Peyer's patch (tissue), 4 donors: ENCODE measurements around the gene SLC6A2. TPM values are rescaled to one million over a fixed set of nuclear protein-coding genes. Genes with fewer than 3 reads are reported as not detected.

Experiments
- DNase-seq, 3 donors: peaks; one replicate each; pipeline ENCODE4 v3.0.0-alpha.2; 2017 to 2019
- H3K27ac ChIP-seq, 4 donors: fragments of 200-600 bp; sonication (generic); one replicate each; pipeline ENCODE4 v1.5.1; 2016 to 2019
- H3K27me3 ChIP-seq, 2 donors: fragments of 200-600 bp; sonication (generic); one replicate each; pipeline ENCODE4 v1.5.1; 2019
- H3K36me3 ChIP-seq, 3 donors: fragments of 200-600 bp; sonication (generic); one replicate each; pipeline ENCODE4 v1.5.1; 2016 to 2019
- H3K4me1 ChIP-seq, 4 donors: fragments of 200-600 bp; sonication (generic); one replicate each; pipeline ENCODE4 v1.5.1; 2016 to 2019
- H3K4me3 ChIP-seq, 4 donors: fragments of 200-600 bp; sonication (generic); 1 replicate in 3 of 4; 2 replicates in 1 of 4; pipeline ENCODE4 v1.5.1; 2016 to 2019; ENCODE audit warnings: mild to moderate bottlenecking in 1 of 4
- H3K9me3 ChIP-seq, 4 donors: fragments of 200-600 bp; sonication (generic); one replicate each; pipeline ENCODE4 v1.5.1; 2016 to 2019; ENCODE audit warnings: mild to moderate bottlenecking in 1 of 4
- CTCF ChIP-seq, 6 experiments: fragments of 450-650 bp in 4 of 6; fragments of 200-600 bp in 2 of 6; sonication (generic) in 1 of 6; IDR thresholded peaks; one replicate each; pipeline ENCODE4 v1.5.1; 2017 to 2019; ENCODE audit warnings: antibody characterized with exemption in 6 of 6, mild to moderate bottlenecking in 3 of 6, moderate library complexity in 1 of 6
- POLR2A ChIP-seq, 2 donors: fragments of 450-650 bp; IDR thresholded peaks; one replicate each; pipeline ENCODE4 v1.5.1; 2017; ENCODE audit warnings: antibody characterized with exemption in 2 of 2, mild to moderate bottlenecking in 2 of 2, moderate library complexity in 2 of 2
- total RNA-seq, 4 donors: library from RNA; depleted of rRNA; stranded (reverse); fragments of >200 nt; gene quantifications; one replicate each; pipeline ENCODE4 v1.1.0, GENCODE V29; 2016

SLC6A2 gene
- total RNA-seq, 4 donors from 2014 or later: not detected

- Histone ChIP-seq H3K27me3 (no peaks in the 10 kb centered on the region), H3K36me3 (no peaks in the 10 kb centered on the region), H3K4me1 (no peaks in the 10 kb centered on the region), H3K27ac (no peak overlapping the region), H3K4me3 (no peak overlapping the region), H3K9me3 (no peaks in the 10 kb centered on the region)
- no peak for TF ChIP-seq CTCF (IDR thresholded peaks at IDR 0.05)
- no peak for TF ChIP-seq POLR2A (IDR thresholded peaks at IDR 0.05)
- no peak for DNase-seq
These were observed 25.0 kb upstream of the SLC6A2 start for GRCh38 chr16:55630774-55631173.

GRCh38 chr16:55632259-55632658, 23.5 kb upstream of the SLC6A2 start:
- TF ChIP-seq CTCF (IDR thresholded peaks at IDR 0.05) (no peak), POLR2A (IDR thresholded peaks at IDR 0.05) (no peak)

GRCh38 chr16:55634193-55634592, 21.6 kb upstream of the SLC6A2 start:
- Histone ChIP-seq H3K36me3 (no peaks in the 10 kb centered on the region), H3K4me1 (no peaks in the 10 kb centered on the region), H3K27ac (no peak overlapping the region), H3K9me3 (no peaks in the 10 kb centered on the region), H3K4me3 (no peak overlapping the region), H3K27me3 (no peaks in the 10 kb centered on the region)
- TF ChIP-seq CTCF (IDR thresholded peaks at IDR 0.05): no peak
- TF ChIP-seq POLR2A (IDR thresholded peaks at IDR 0.05): no peak
- DNase-seq: no peak

More at GRCh38 chr16:55632259-55632658, 23.5 kb upstream of the SLC6A2 start:
- H3K9me3 ChIP-seq: no peaks in the 10 kb centered on the region
- no peak overlapping the region for H3K27ac ChIP-seq
- H3K4me1 ChIP-seq: no peaks in the 10 kb centered on the region
- H3K4me3 ChIP-seq: no peak overlapping the region
- H3K27me3 ChIP-seq: no peaks in the 10 kb centered on the region
- H3K36me3 ChIP-seq: no peaks in the 10 kb centered on the region
- DNase-seq: no peak

- no peaks in the 10 kb centered on the region for H3K36me3 ChIP-seq
- H3K27ac ChIP-seq: no peak overlapping the region
- no peaks in the 10 kb centered on the region for H3K4me1 ChIP-seq
- H3K4me3 ChIP-seq: no peak overlapping the region
- no peaks in the 10 kb centered on the region for H3K27me3 ChIP-seq
- H3K9me3 ChIP-seq: no peaks in the 10 kb centered on the region
- TF ChIP-seq POLR2A (IDR thresholded peaks at IDR 0.05): no peak
- no peak for TF ChIP-seq CTCF (IDR thresholded peaks at IDR 0.05)
- no peak for DNase-seq
These were observed 17.5 kb upstream of the SLC6A2 start for GRCh38 chr16:55638256-55638655.

GRCh38 chr16:55640701-55641327, 15.0 kb upstream of the SLC6A2 start:
- Histone ChIP-seq H3K36me3 (no peaks in the 10 kb centered on the region), H3K27ac (no peak overlapping the region), H3K27me3 (no peaks in the 10 kb centered on the region), H3K4me1 (no peaks in the 10 kb centered on the region), H3K4me3 (no peak overlapping the region), H3K9me3 (no peaks in the 10 kb centered on the region)
- DNase-seq: no peak
- TF ChIP-seq POLR2A (IDR thresholded peaks at IDR 0.05): no peak
- TF ChIP-seq CTCF (IDR thresholded peaks at IDR 0.05): no peak
